HEK293T (cell line): ENCODE results near the gene CXXC4.

ENCODE experiments used
- ARNT ChIP-seq: fragments of 450-650 bp; IDR thresholded peaks from 2 replicates; pipeline ENCODE4 v1.6.1; 2017; ENCODE audit warnings: mild to moderate bottlenecking
- BHLHE40 ChIP-seq: fragments of 450-650 bp; IDR thresholded peaks from 2 replicates; pipeline ENCODE4 v1.6.1; 2016; ENCODE audit warnings: mild to moderate bottlenecking, moderate library complexity, borderline replicate concordance
- CTBP1 ChIP-seq: fragments of 450-650 bp; IDR thresholded peaks from 2 replicates; pipeline ENCODE4 v1.6.1; 2016; ENCODE audit warnings: borderline replicate concordance
- FOXA1 ChIP-seq: fragments of 450-650 bp; IDR thresholded peaks from 2 replicates; pipeline ENCODE4 v1.6.1; 2016; ENCODE audit warnings: mild to moderate bottlenecking
- FOXM1 ChIP-seq: fragments of 450-650 bp; IDR thresholded peaks from 2 replicates; pipeline ENCODE4 v1.6.1; 2017; ENCODE audit warnings: mild to moderate bottlenecking, borderline replicate concordance
- HDGF ChIP-seq: fragments of 450-650 bp; IDR thresholded peaks from 2 replicates; pipeline ENCODE4 v1.6.1; 2017; ENCODE audit warnings: antibody characterized with exemption, borderline replicate concordance
- LEF1 ChIP-seq: fragments of 450-650 bp; IDR thresholded peaks from 2 replicates; pipeline ENCODE4 v1.6.1; 2017; ENCODE audit warnings: mild to moderate bottlenecking, borderline replicate concordance
- NFRKB ChIP-seq: fragments of 450-650 bp; IDR thresholded peaks from 2 replicates; pipeline ENCODE4 v1.6.1; 2016; ENCODE audit warnings: mild to moderate bottlenecking, moderate library complexity
- PKNOX1 ChIP-seq: fragments of 450-650 bp; IDR thresholded peaks from 2 replicates; pipeline ENCODE4 v1.6.1; 2016
- SP1 ChIP-seq: fragments of 450-650 bp; IDR thresholded peaks from 2 replicates; pipeline ENCODE4 v1.6.1; 2017
- SUZ12 ChIP-seq: fragments of 450-650 bp; IDR thresholded peaks from 2 replicates; pipeline ENCODE4 v1.6.1; 2016; ENCODE audit warnings: mild to moderate bottlenecking
- ZNF384 ChIP-seq: fragments of 450-650 bp; IDR thresholded peaks from 2 replicates; pipeline ENCODE4 v1.6.1; 2016

GRCh38 chr4:104475652-104476051 lies 19.0 kb downstream of the CXXC4 start:
- TF ChIP-seq LEF1: no peak
- TF ChIP-seq SP1: no peak
- TF ChIP-seq PKNOX1: no peak
- no peak for TF ChIP-seq SUZ12
- no peak for TF ChIP-seq BHLHE40
- TF ChIP-seq FOXM1: no peak
- TF ChIP-seq ZNF384: no peak
- TF ChIP-seq HDGF: no peak
- TF ChIP-seq ARNT: no peak
- TF ChIP-seq CTBP1: no peak
- TF ChIP-seq NFRKB: no peak
- TF ChIP-seq FOXA1: no peak
